WI38 (cell line): ENCODE data around the gene KIFAP3.

Source experiments
- H3K4me3 ChIP-seq: 2 replicates; pipeline ENCODE4 v1.5.1; 2011; ENCODE audit warnings: low read depth, mild to moderate bottlenecking, control low read depth, low read length
- TF ChIP-seq, protein P1 (sequence below): IDR thresholded peaks from 2 replicates; pipeline ENCODE4 v1.5.1; 2012; ENCODE audit warnings: low read depth, mild to moderate bottlenecking, control low read depth, low read length

The KIFAP3 gene

GRCh38 chr1:169999331-169999741 lies 75.2 kb downstream of the KIFAP3 start:
- TF ChIP-seq, protein P1, sequence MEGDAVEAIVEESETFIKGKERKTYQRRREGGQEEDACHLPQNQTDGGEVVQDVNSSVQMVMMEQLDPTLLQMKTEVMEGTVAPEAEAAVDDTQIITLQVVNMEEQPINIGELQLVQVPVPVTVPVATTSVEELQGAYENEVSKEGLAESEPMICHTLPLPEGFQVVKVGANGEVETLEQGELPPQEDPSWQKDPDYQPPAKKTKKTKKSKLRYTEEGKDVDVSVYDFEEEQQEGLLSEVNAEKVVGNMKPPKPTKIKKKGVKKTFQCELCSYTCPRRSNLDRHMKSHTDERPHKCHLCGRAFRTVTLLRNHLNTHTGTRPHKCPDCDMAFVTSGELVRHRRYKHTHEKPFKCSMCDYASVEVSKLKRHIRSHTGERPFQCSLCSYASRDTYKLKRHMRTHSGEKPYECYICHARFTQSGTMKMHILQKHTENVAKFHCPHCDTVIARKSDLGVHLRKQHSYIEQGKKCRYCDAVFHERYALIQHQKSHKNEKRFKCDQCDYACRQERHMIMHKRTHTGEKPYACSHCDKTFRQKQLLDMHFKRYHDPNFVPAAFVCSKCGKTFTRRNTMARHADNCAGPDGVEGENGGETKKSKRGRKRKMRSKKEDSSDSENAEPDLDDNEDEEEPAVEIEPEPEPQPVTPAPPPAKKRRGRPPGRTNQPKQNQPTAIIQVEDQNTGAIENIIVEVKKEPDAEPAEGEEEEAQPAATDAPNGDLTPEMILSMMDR: no peak
- no peak overlapping the region for H3K4me3 ChIP-seq

GRCh38 chr1:169995993-169996392 lies 78.5 kb downstream of the KIFAP3 start:
- TF ChIP-seq, protein P1: no peak
- no peak overlapping the region for H3K4me3 ChIP-seq

DNA sequence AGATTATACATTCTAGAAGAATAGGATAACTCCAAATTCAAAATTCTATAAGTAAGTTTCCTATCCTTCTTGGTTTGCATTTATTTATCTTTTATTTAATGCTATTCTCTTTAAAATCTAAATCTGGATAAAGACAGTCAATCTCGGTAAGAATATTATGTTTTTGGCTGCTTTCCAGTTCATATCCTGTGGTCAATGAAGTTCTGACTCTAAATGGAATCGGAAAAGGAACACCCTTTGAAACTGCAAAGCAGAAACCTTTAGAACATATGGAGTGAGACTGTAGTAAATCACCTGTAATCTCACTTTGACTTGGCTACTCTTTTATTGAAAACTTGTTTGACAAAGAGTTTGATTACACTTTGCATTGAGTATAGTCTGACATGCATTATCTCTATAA lies 85.2 kb downstream of the KIFAP3 start:
- H3K4me3 ChIP-seq: no peak overlapping the region
- TF ChIP-seq, protein P1: no peak

DNA sequence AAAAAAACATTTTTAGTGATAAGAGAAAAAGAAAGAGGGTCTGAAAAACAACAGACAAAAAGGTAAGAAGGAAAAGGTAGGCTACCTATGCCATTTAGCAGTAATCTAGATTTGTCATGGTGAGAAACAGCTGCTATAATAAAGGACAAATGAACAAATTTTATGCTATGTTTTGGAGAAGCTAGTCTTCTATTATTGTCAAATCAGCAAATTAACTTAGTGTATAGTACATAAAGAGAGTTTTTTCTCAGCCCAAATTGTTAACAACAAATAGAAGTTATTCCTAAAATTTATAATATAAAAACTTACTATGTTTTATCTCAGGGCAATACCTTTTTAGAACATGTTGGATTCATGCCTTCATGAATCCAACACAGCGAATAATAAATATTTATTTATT lies 88.7 kb downstream of the KIFAP3 start:
- TF ChIP-seq, protein P1: no peak
- no peak overlapping the region for H3K4me3 ChIP-seq

GRCh38 chr1:169974067-169974466 lies 100.4 kb downstream of the KIFAP3 start:
- TF ChIP-seq, protein P1: no peak
- H3K4me3 ChIP-seq: no peak overlapping the region

DNA sequence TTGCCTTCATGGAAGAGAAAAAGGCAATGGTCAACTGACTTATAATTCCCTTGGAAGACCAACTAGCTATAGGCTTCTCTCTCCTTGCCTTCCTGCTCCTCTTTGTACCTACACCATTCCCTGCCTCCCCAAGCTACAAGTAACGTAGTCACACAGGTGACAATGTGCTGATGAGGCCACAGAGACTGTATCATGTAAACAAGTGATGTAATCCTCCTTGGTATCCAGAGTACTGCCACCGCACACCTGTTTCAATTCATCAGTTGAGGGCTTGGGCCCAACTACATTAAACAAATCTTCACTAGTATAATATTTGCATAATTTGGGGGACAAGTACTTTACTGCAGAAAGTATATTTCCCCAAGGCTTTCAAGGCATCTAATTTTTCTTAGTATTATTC lies 104.4 kb downstream of the KIFAP3 start:
- H3K4me3 ChIP-seq: no peak overlapping the region
- TF ChIP-seq, protein P1: no peak

GRCh38 chr1:169968174-169968573 lies 106.3 kb downstream of the KIFAP3 start:
- TF ChIP-seq, protein P1: no peak
- no peak overlapping the region for H3K4me3 ChIP-seq
